Common myeloid progenitor, CD34-positive (primary cell): ENCODE measurements around the gene C21orf91.

Experiments
- CTCF ChIA-PET: fragments of 350-600 bp; sonication (Branson Sonifier 250); formaldehyde crosslinking; loops from one replicate; lab custom pipeline; 2021; ENCODE audit warnings: antibody characterized with exemption; lab: Charles Lee
- POLR2A ChIA-PET: fragments of 350-600 bp; sonication (Branson Sonifier 250); formaldehyde crosslinking; loops from one replicate; lab custom pipeline; 2021; ENCODE audit warnings: antibody characterized with exemption; lab: Charles Lee
- DNase-seq, 3 donors: peaks; one replicate each; pipeline versions ENCODE4 v3.0.0 to v3.0.0-alpha.2; 2013
- H3K27ac ChIP-seq, 2 experiments: 1 replicate in 1 of 2; 2 replicates in 1 of 2; pipeline ENCODE4 v1.7.0; 2013; ENCODE audit warnings: inconsistent platforms in 2 of 2, low read length in 2 of 2, mild to moderate bottlenecking in 2 of 2, low read depth in 1 of 2, moderate library complexity in 1 of 2; ENCODE audit not compliant: severe bottlenecking in 2 of 2, insufficient read depth in 1 of 2, poor library complexity in 1 of 2
- H3K27me3 ChIP-seq, 5 experiments: replicated peaks in 2 of 5; 1 replicate in 3 of 5; 2 replicates in 2 of 5; pipeline versions ENCODE4 v1.6.1 to v1.7.0; 2013; ENCODE audit warnings: low read length in 4 of 5, mild to moderate bottlenecking in 2 of 5, moderate library complexity in 2 of 5, inconsistent platforms in 1 of 5; ENCODE audit not compliant: insufficient read depth in 5 of 5, control insufficient read depth in 4 of 5
- H3K36me3 ChIP-seq, 4 experiments: 1 replicate in 2 of 4; 2 replicates in 2 of 4; pipeline versions ENCODE4 v1.6.1 to v1.7.0; 2013; ENCODE audit warnings: low read length in 3 of 4, control low read depth in 1 of 4, mild to moderate bottlenecking in 1 of 4; ENCODE audit not compliant: control insufficient read depth in 4 of 4, insufficient read depth in 4 of 4
- H3K4me1 ChIP-seq, 4 experiments: 1 replicate in 3 of 4; 2 replicates in 1 of 4; pipeline versions ENCODE4 v1.6.1 to v1.7.1; 2013; ENCODE audit warnings: low read length in 3 of 4, mild to moderate bottlenecking in 3 of 4, control low read depth in 1 of 4, inconsistent platforms in 1 of 4, moderate library complexity in 1 of 4; ENCODE audit not compliant: control insufficient read depth in 4 of 4, insufficient read depth in 4 of 4; ENCODE audit errors: control extremely low read depth in 1 of 4
- H3K4me3 ChIP-seq, 7 experiments: 1 replicate in 4 of 7; 2 replicates in 3 of 7; pipeline versions ENCODE4 v1.5.1 to v1.7.0; 2013; ENCODE audit warnings: mild to moderate bottlenecking in 7 of 7, low read length in 6 of 7, moderate library complexity in 6 of 7, inconsistent platforms in 2 of 7, low read depth in 2 of 7, control low read depth in 1 of 7; ENCODE audit not compliant: insufficient read depth in 4 of 7, control insufficient read depth in 1 of 7; ENCODE audit errors: extremely low read depth in 1 of 7
- H3K9me3 ChIP-seq, 5 experiments: 1 replicate in 4 of 5; 2 replicates in 1 of 5; pipeline versions ENCODE4 v1.6.1 to v1.7.1; 2013; ENCODE audit warnings: low read length in 4 of 5, mild to moderate bottlenecking in 2 of 5, inconsistent platforms in 1 of 5, low read depth in 1 of 5, moderate library complexity in 1 of 5; ENCODE audit not compliant: control insufficient read depth in 4 of 5, insufficient read depth in 2 of 5; ENCODE audit errors: control extremely low read depth in 1 of 5
- WGBS: methylation state at CpG from one replicate; pipeline ENCODE4 v1.1.5; 2013; ENCODE audit not compliant: insufficient coverage; 5-methylcytosine and 5-hydroxymethylcytosine counted together

Gene C21orf91

DNA sequence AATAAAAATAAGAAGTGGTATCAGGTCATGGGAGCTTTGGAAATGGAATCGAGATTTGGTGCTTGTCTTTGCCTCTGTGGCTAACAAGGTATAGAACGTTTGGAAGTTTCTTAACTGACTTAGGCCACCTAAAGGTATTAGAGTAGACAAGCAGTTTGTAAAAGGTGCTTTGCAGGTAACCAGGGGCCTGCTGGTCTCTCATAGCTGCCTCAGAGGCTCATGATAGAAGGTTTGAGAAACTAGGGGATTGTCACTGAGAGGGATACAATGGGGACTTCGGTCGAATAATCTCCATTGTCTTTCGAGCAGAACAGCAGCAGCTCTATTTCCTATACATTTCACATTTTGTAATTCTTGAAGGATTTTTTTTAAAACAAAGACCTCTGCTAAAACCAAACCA lies 37.6 kb downstream of the C21orf91 start:
- ChIA-PET CTCF (interaction anchor here (0.8 to 2.8 kb wide), 9 partner anchors 9 to 92 kb away, joined by 3 to 14 read pairs (median 6); no protein-coding TSS in a partner anchor), POLR2A (interaction anchor here (0.5 kb wide), 1 partner anchor 1235 kb away, joined by 5 read pairs; no protein-coding TSS in a partner anchor)
- no peak for DNase-seq
- H3K27me3 ChIP-seq: no peaks in the 10 kb centered on the region
- no peak overlapping the region for H3K27ac ChIP-seq
- peaks cover 28 to 66% (median 50%) of the 10 kb centered on the region in 4 experiments for H3K4me1 ChIP-seq
- H3K36me3 ChIP-seq: peaks cover 0 to 11% (median 4%) of the 10 kb centered on the region in 4 experiments
- peaks cover 0 to 8% (median 0%) of the 10 kb centered on the region in 5 experiments for H3K9me3 ChIP-seq
- H3K4me3 ChIP-seq: no peak overlapping the region
- 92% methylated on average over 5 of the region's 5 CpGs for WGBS

DNA sequence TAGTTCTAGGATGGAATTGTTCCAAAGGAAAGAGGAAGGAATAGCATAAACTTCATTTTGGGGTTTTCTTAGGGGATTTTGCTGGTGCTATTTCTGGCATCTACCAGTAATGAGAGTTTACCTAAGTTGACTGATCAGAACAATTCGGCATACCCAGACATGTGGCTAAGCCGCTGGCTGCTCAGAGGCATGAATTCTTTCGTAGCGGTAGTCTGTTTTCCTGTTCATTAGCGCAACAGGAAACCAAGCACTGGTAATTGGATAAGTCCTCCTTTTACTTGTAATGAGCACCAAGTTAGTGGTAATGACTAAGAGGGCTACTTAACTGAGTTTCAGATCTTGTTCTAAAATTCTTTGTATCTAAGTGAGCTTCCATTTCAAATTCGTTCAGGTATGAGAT lies 38.6 kb downstream of the C21orf91 start:
- peak in 2 of 3 donors; percentile 80 to 81 for DNase-seq
- no peak overlapping the region for H3K27ac ChIP-seq
- peaks cover 0 to 3% (median 1%) of the 10 kb centered on the region in 4 experiments for H3K36me3 ChIP-seq
- peaks cover 32 to 66% (median 48%) of the 10 kb centered on the region in 4 experiments for H3K4me1 ChIP-seq
- CTCF ChIA-PET: interaction anchor here (0.8 to 2.8 kb wide), 7 partner anchors 11 to 91 kb away, joined by 3 to 14 read pairs (median 7); no protein-coding TSS in a partner anchor
- WGBS: 4% methylated on average over 6 of the region's 6 CpGs
- POLR2A ChIA-PET: no interaction called here
- peak overlapping the region in 2 of 7 experiments; percentile 37 to 47 for H3K4me3 ChIP-seq
- H3K9me3 ChIP-seq: peaks cover 0 to 3% (median 0%) of the 10 kb centered on the region in 5 experiments
- no peaks in the 10 kb centered on the region for H3K27me3 ChIP-seq

DNA sequence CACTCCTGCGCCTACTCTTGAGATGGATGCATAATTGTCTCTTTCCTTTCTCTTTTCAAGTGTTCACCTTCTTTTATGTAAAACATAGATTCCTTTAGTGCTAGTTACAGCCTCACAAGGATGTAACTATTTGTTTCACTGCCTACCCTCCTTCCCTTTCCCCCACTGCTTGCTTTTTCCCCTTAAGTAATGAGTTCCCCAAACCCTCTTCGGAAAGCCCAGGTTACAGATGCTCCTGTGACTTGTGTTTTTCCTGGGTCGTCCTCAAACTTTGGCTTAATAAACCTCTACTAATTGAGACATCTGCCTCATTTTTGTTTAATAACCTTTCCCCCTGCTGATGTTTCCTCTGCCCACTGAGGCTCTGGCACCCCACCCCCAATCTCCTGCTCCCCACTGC lies 39.2 kb downstream of the C21orf91 start:
- H3K36me3 ChIP-seq: no peaks in the 10 kb centered on the region
- CTCF ChIA-PET: interaction anchor here (2.8 kb wide), 1 partner anchor 11 kb away, joined by 14 read pairs; no protein-coding TSS in a partner anchor
- H3K27ac ChIP-seq: no peak overlapping the region

GRCh38 chr21:17779496-17779895 lies 39.7 kb downstream of the C21orf91 start:
- Histone ChIP-seq H3K36me3 (no peaks in the 10 kb centered on the region), H3K4me3 (no peak overlapping the region), H3K4me1 (peaks cover 35 to 64% (median 41%) of the 10 kb centered on the region in 4 experiments), H3K27ac (no peak overlapping the region), H3K9me3 (no peaks in the 10 kb centered on the region), H3K27me3 (no peaks in the 10 kb centered on the region)
- no peak for DNase-seq
- POLR2A ChIA-PET: no interaction called here
- CTCF ChIA-PET: interaction anchor here (2.8 kb wide), 1 partner anchor 12 kb away, joined by 14 read pairs; no protein-coding TSS in a partner anchor
- 85% methylated on average over 2 of the region's 3 CpGs for WGBS

More for the DNA sequence above, 39.2 kb downstream of the C21orf91 start:
- 71% methylated on average over 3 of the region's 3 CpGs for whole genome bisulfite sequencing
- POLR2A ChIA-PET: no interaction called here
- Histone ChIP-seq H3K27me3 (no peaks in the 10 kb centered on the region), H3K4me3 (peak overlapping the region in 1 of 7 experiments; percentile 47), H3K4me1 (peaks cover 35 to 68% (median 45%) of the 10 kb centered on the region in 4 experiments), H3K9me3 (no peaks in the 10 kb centered on the region)
- no peak for DNase-seq

DNA sequence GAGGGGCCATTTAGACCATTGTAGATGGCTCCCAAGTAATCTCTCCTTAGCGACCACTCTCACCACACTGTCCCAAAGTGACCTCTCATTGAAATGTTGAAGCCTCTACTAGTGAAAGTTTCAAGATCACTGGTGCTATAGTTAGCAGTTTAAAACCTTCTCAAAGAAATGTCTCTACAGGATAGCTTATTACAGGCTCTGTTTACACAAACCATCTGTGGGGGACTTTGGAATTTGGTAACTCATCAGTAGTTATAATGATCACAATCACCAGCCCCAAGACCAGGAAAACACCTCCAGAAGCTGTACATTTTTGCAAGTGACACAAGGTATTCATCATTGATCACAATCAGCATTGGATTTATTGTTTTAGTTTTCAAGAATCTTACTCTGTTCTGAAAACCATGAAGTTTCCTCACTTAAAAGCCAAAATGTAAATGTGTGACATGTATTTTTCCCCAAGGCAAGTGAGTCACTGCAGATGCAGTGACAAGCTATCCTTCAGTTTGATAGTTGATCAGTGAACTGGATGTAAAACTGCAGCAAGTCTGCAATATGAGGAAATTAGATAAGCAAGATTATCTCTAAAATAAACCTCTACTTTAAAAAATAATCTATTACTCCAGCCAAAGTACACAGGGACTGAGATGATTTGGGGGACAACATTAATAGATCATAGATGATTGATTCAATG lies 41.9 kb downstream of the C21orf91 start:
- Histone ChIP-seq H3K4me1 (peaks cover 22 to 46% (median 27%) of the 10 kb centered on the region in 4 experiments), H3K27ac (no peak overlapping the region), H3K36me3 (no peaks in the 10 kb centered on the region), H3K4me3 (no peak overlapping the region), H3K27me3 (no peaks in the 10 kb centered on the region), H3K9me3 (no peaks in the 10 kb centered on the region)
- peak in 2 of 3 donors; percentile 76 to 89 for DNase-seq
- WGBS: 71% methylated on average over 1 of the region's 1 CpG
- POLR2A ChIA-PET: no interaction called here
- CTCF ChIA-PET: interaction anchor here (1.7 kb wide), 1 partner anchor 88 kb away, joined by 4 read pairs; no protein-coding TSS in a partner anchor

GRCh38 chr21:17775431-17776126 lies 43.6 kb downstream of the C21orf91 start:
- WGBS: 52% methylated on average over 15 of the region's 17 CpGs

More at GRCh38 chr21:17775431-17776126, 43.6 kb downstream of the C21orf91 start:
- CTCF ChIA-PET: interaction anchor here (1.2 to 1.7 kb wide), 4 partner anchors 15 to 147 kb away, joined by 3 to 4 read pairs (median 4); no protein-coding TSS in a partner anchor
- Histone ChIP-seq H3K4me1 (peaks cover 12 to 31% (median 15%) of the 10 kb centered on the region in 4 experiments), H3K4me3 (peak overlapping the region in 1 of 7 experiments; percentile 45), H3K36me3 (no peaks in the 10 kb centered on the region), H3K9me3 (no peaks in the 10 kb centered on the region), H3K27me3 (no peaks in the 10 kb centered on the region), H3K27ac (no peak overlapping the region)
- POLR2A ChIA-PET: interaction anchor here (0.7 kb wide), 1 partner anchor 43 kb away, joined by 3 read pairs; no protein-coding TSS in a partner anchor
- peak in 2 of 3 donors; percentile 88 to 89 for DNase-seq
